GM08714 (cell line): Measurements from ENCODE around the gene BORCS6.

Experiments
- H3K4me3 ChIP-seq: fragments of 200-500 bp; sonication (Bioruptor generic); 2 replicates; pipeline ENCODE4 v1.5.1; 2014; ENCODE audit warnings: mild to moderate bottlenecking, low read length, inconsistent platforms
- ZNF274 ChIP-seq: IDR thresholded peaks from 2 replicates; pipeline ENCODE4 v1.6.1; 2012; ENCODE audit warnings: mild to moderate bottlenecking, low read depth, low read length

Gene BORCS6

DNA sequence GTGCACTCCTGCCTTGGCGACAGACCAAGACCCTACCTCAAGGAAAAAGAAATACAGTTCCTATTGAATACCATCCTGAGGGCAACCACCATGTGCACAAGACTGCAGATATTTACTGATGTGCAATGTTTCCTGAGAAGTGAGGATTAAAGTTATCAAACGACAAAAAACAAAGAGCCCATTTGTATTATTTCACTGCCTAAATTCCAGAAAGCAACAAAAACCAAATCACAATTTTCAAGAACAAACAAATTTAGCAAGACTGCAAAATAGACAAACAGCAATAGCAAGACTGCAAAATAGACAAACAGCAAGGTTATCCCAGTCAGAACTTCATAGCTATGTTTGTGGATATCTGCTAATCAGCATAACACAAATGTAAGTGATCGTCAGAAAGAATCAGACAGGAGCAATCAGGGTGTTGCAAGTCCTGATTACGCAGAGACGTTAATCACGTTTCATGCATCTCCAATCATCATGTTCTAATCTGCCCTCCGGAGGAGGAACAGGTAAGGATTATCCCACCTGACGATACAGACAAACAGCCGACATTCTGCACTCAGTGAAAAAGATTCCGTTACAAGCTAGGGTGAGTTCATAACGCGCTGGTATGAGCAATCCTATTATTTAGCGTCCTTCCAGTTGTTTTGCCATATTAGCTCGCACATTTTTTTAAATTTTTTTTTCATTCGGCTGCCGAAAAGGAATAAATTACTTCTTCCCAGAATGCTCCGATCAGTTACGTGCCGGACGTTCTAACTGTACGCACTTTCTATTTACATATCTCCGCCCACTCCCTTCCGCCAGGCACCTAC is 16.7 kb downstream of the BORCS6 start:
- H3K4me3 ChIP-seq: peak overlapping the region; percentile 71
- TF ChIP-seq ZNF274: no peak

GRCh38 chr17:8170186-8170585 is 19.8 kb downstream of the BORCS6 start:
- H3K4me3 ChIP-seq: peak overlapping the region; percentile 3; the same call in 1 of the 2 replicates

- no peak overlapping the region for H3K4me3 ChIP-seq
- no peak for TF ChIP-seq ZNF274
These were observed 22.5 kb downstream of the BORCS6 start for GRCh38 chr17:8167526-8167925.

GRCh38 chr17:8166731-8167130 is 23.2 kb downstream of the BORCS6 start:
- no peak overlapping the region for H3K4me3 ChIP-seq
- no peak for TF ChIP-seq ZNF274

GRCh38 chr17:8164815-8165131 is 25.2 kb downstream of the BORCS6 start:
- TF ChIP-seq ZNF274: no peak
- H3K4me3 ChIP-seq: no peak overlapping the region

- TF ChIP-seq ZNF274: no peak
- no peak overlapping the region for H3K4me3 ChIP-seq
These were observed 25.8 kb downstream of the BORCS6 start for GRCh38 chr17:8163978-8164814.

- no peak for TF ChIP-seq ZNF274
These were observed 26.7 kb downstream of the BORCS6 start for GRCh38 chr17:8162997-8163977.

GRCh38 chr17:8162233-8162996 is 27.6 kb downstream of the BORCS6 start, which contains the start of gene VAMP2:
VAMP2 (minus strand) TSS chr17:8162948; CDS start chr17:8162879, 69 bp downstream.
- H3K4me3 ChIP-seq: peak within 1 kb of the TSS; percentile 95

More at GRCh38 chr17:8162997-8163977, 26.7 kb downstream of the BORCS6 start:
- H3K4me3 ChIP-seq: peak overlapping the region; percentile 95; the same call in 1 of the 2 replicates

GRCh38 chr17:8161289-8162232 is 28.4 kb downstream of the BORCS6 start:
- H3K4me3 ChIP-seq: peak overlapping the region; percentile 95
- no peak for TF ChIP-seq ZNF274

More at GRCh38 chr17:8162233-8162996, 27.6 kb downstream of the BORCS6 start, which contains the start of gene VAMP2:
- TF ChIP-seq ZNF274: no peak

- no peak overlapping the region for H3K4me3 ChIP-seq
These were observed 29.2 kb downstream of the BORCS6 start for GRCh38 chr17:8160741-8161221.

DNA sequence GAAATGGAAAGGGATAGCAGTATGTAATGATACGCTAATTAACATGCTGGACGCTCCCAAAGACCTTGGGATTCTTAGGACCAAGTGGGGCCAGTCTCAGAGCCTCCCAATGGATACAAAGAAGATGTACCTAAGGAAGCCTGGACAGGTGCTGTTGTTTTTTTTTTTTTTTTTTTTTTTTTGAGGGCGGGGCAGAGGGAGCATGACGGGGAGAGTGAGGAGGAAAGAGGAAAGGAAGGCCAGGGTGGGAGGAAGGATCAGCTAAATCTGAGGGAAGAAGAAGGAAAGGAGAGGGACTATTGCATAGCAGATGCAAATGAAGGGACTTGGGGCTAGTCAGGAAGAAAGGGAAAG is 29.8 kb downstream of the BORCS6 start:
- TF ChIP-seq ZNF274: no peak
- no peak overlapping the region for H3K4me3 ChIP-seq

More at GRCh38 chr17:8160741-8161221, 29.2 kb downstream of the BORCS6 start:
- no peak for TF ChIP-seq ZNF274
